PFSK-1 (cell line): ENCODE data around the gene CLIC6.

Experiments used
- FOXP2 ChIP-seq: optimal IDR thresholded peaks from 2 replicates; pipeline ENCODE3; 2011; ENCODE audit warnings: borderline replicate concordance, control low read depth, inconsistent platforms; ENCODE audit not compliant: insufficient read depth; ENCODE audit errors: extremely low read length, extremely low read depth
- POLR2AphosphoS5 ChIP-seq: IDR thresholded peaks from 2 replicates; pipeline ENCODE4 v1.6.1; 2012; ENCODE audit warnings: low read depth, mild to moderate bottlenecking, control low read depth, low read length, moderate library complexity
- SIN3A ChIP-seq: IDR thresholded peaks from 2 replicates; pipeline ENCODE4 v1.6.1; 2012; ENCODE audit warnings: mild to moderate bottlenecking, low read length, moderate library complexity, borderline replicate concordance; ENCODE audit not compliant: insufficient read depth
- TAF1 ChIP-seq: IDR thresholded peaks from 2 replicates; pipeline ENCODE4 v1.6.1; 2012; ENCODE audit warnings: low read length, control low read depth, borderline replicate concordance; ENCODE audit not compliant: insufficient read depth
- TF ChIP-seq, protein P1 (sequence below), 2 experiments: IDR thresholded peaks; 2 replicates each; pipeline versions ENCODE4 v1.6.1 to v1.8.0; 2011 to 2012; ENCODE audit warnings: low read depth in 2 of 2, low read length in 2 of 2, control low read depth in 1 of 2, inconsistent platforms in 1 of 2, mild to moderate bottlenecking in 1 of 2, moderate library complexity in 1 of 2; ENCODE audit not compliant: insufficient read depth in 1 of 2

Gene CLIC6

DNA sequence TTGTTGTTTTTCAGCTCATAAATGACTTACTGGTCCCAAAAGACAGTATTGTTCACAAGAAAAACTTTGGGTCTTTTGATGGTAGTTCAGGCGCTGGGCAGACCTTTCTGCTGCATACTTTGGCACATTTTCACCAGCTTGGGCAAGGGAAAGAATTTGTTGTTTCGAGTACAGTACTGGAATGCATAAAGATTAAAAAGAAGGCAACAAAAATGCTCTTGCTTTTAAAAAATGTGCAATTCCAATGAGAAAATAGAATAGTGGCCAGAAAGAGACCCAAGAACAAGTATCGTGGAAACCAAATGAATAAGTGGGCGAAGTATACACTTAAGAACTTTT, 56.0 kb downstream of the CLIC6 start:
- no peak for TF ChIP-seq POLR2AphosphoS5
- TF ChIP-seq, protein P1, sequence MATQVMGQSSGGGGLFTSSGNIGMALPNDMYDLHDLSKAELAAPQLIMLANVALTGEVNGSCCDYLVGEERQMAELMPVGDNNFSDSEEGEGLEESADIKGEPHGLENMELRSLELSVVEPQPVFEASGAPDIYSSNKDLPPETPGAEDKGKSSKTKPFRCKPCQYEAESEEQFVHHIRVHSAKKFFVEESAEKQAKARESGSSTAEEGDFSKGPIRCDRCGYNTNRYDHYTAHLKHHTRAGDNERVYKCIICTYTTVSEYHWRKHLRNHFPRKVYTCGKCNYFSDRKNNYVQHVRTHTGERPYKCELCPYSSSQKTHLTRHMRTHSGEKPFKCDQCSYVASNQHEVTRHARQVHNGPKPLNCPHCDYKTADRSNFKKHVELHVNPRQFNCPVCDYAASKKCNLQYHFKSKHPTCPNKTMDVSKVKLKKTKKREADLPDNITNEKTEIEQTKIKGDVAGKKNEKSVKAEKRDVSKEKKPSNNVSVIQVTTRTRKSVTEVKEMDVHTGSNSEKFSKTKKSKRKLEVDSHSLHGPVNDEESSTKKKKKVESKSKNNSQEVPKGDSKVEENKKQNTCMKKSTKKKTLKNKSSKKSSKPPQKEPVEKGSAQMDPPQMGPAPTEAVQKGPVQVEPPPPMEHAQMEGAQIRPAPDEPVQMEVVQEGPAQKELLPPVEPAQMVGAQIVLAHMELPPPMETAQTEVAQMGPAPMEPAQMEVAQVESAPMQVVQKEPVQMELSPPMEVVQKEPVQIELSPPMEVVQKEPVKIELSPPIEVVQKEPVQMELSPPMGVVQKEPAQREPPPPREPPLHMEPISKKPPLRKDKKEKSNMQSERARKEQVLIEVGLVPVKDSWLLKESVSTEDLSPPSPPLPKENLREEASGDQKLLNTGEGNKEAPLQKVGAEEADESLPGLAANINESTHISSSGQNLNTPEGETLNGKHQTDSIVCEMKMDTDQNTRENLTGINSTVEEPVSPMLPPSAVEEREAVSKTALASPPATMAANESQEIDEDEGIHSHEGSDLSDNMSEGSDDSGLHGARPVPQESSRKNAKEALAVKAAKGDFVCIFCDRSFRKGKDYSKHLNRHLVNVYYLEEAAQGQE (IDR thresholded peaks at IDR 0.05; ENCODE audit: insufficient read depth in 1 of 2, low read depth in 2 of 2, low read length in 2 of 2) = no peak
- no peak for TF ChIP-seq SIN3A

DNA sequence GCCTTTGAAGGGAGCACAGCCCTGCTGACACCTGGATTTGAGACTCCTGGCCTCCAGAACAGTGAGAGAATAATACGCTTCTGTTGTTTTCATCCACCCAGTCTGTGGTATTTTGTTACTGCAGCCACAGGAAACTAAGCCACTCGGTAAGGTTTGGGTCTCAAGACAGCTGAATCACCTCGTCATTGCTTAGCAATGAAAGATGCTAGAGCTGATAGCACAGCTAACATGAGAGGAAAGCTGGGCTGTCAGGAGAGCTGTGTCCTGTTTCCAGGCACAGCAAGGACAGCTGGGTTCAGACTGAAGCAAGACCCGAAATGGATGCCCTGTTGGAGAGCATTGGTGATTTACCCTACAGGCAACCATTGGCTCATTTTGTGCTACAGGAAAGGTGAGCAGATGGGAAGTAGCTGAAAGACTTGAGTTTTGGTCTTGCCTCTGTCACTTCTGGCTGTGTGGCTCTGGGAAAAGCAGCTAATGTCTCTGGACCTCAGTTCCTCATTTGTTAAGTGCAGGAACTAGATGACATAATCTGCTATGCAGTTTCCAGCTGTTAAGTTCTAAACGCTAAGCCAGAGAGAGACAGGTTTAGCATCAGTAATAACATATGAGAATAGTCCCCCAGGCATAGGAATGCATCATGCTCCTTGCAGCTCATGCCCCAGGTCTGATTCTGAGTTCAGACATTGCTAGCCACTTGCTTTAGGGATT, 58.0 kb downstream of the CLIC6 start:
- no peak for TF ChIP-seq TAF1
- TF ChIP-seq, protein P1 (IDR thresholded peaks at IDR 0.05; ENCODE audit: insufficient read depth in 1 of 2, low read depth in 2 of 2, low read length in 2 of 2) = no peak
- no peak for TF ChIP-seq POLR2AphosphoS5
- TF ChIP-seq SIN3A = no peak
- TF ChIP-seq FOXP2 = no peak

DNA sequence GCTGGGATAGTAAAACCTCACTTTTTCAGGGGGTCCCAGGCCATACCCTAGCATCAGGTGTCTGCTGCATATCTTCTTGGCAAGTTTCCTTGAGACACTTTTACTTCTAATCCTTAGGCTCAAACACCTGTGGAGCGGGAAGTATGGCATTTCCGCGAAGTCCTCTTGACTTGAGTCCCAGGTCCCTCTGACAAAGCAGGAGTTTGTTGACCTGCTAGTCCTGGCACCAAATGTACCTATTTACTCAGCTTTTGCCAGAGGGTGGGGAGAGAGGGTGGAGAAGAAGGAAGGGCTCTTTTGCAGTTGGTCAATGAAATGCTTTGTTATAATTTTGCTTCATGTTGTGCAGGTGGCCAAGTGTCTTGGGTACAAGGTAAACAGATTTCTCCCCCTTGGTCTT, 59.7 kb downstream of the CLIC6 start:
- TF ChIP-seq SIN3A = no peak
- TF ChIP-seq POLR2AphosphoS5 = no peak
- TF ChIP-seq, protein P1 (IDR thresholded peaks at IDR 0.05; ENCODE audit: insufficient read depth in 1 of 2, low read depth in 2 of 2, low read length in 2 of 2) = no peak
- no peak for TF ChIP-seq FOXP2
- TF ChIP-seq TAF1 = no peak

DNA sequence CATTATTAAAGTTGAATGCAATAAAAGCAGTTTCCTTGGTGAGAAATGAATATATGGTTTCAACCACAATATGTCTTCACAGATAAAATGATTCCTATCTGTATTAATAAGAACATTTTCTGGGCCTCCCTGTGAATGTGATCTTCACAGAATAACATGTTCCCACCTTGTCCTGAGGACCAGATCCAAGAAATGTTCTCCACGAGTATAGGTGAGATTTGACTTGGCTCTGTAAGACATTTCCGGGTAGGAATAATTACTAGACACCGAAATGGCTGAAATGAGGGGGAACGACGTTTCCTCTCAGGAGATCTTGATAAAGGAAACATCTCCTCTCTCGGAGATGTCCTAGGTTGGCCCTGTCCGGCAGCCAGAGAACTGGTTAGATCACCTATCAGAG, 61.4 kb downstream of the CLIC6 start:
- TF ChIP-seq TAF1 (no peak), POLR2AphosphoS5 (no peak), SIN3A (no peak), FOXP2 (no peak)
- TF ChIP-seq, protein P1 (IDR thresholded peaks at IDR 0.05; ENCODE audit: insufficient read depth in 1 of 2, low read depth in 2 of 2, low read length in 2 of 2) = no peak

DNA sequence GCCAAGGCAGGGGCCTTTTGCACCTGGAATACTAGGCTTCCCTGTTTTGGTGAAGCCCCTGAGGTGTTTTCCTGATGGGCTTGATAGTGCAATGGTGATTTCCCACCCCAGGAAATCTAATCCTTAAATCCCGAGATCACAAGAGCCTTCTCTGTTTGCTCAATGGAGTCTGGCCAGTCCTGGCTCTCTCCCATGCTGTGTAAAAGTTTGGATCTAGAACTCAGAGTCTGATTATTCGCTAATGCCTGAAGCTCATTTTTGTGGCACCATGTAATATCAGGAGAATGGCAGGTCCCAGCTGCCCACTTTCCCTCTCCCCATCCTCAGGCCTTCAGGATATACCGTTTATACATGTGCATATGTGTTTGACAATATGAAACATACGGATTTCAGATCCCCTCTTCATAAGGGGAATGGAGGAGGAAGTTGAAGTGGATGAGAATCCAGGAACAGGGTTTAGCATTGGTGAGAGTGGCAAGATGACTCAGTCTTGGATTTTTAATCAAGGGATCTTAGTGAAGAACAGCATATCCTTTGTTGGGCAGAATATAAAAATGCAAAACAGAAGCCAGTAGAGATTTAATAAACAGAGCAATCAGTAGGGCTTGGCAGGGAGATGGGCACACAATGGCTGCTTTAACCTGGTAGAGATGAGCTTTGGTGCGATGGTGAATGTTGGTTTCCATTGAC, 62.1 kb downstream of the CLIC6 start:
- TF ChIP-seq, protein P1 (IDR thresholded peaks at IDR 0.05; ENCODE audit: insufficient read depth in 1 of 2, low read depth in 2 of 2, low read length in 2 of 2) = no peak
- no peak for TF ChIP-seq FOXP2
